Left colon (tissue), 2 donors: Measurements from ENCODE around the gene SRRM2. TPM values are rescaled to one million over a fixed set of nuclear protein-coding genes. Genes with fewer than 3 reads are reported as not detected.

Source experiments
- ATAC-seq: fragments of 200-7000 bp; cut with Tn5 transposase; one replicate; pipeline ENCODE4 v1.9.1; 2020; ENCODE audit warnings: mild to moderate bottlenecking, moderate library complexity
- DNase-seq, 2 donors: peaks; one replicate each; pipeline ENCODE4 v3.0.0-alpha.2; 2020
- intact Hi-C, 2 donors: fragments of 100-400 bp; cut with DNase I in 1 of 2; cut with micrococcal nuclease in 1 of 2; formaldehyde crosslinking; loops; one replicate each; pipeline versions ENCODE4 v1.11.2 to v1.14.0; 2022; cut with DNase I, micrococcal nuclease
- total RNA-seq, 2 donors: library from RNA; stranded (reverse); fragmentation: NEBNext Ultra II Directional; extraction: Animal tissue kit (Norgen Biotek cat#: 25700); gene quantifications; one replicate each; pipeline ENCODE4 v1.2.1, GENCODE V29; 2021
- donor health status: DM: no; HTN: no; CAD: no.
- donor health status: DM: yes; HTN: yes; CAD: no.

Gene SRRM2
- total RNA-seq, 2 donors from 2014 or later = 476 to 593 TPM

DNA sequence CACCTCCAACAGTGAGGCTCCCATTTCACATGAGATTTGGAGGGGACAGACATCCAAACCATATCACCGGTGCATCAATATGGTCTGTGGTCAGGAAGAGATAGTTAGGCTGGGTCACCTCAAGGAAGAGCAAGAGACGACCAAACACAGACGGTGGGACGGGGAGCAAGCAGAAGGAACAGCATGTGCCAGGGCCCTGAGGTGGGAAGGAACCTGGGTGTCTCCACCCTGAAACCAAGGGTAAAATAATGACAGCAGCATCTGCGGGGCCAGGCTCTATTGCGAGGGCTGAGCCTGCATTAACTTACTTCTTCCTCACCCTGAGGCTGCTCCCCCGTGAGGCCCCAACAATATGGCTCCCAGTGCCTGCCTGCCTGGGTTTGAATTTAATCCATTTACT lies 55.7 kb downstream of the SRRM2 start:
- DNase-seq (no peak), ATAC-seq (no peak)
- intact Hi-C loops = no loop called here

DNA sequence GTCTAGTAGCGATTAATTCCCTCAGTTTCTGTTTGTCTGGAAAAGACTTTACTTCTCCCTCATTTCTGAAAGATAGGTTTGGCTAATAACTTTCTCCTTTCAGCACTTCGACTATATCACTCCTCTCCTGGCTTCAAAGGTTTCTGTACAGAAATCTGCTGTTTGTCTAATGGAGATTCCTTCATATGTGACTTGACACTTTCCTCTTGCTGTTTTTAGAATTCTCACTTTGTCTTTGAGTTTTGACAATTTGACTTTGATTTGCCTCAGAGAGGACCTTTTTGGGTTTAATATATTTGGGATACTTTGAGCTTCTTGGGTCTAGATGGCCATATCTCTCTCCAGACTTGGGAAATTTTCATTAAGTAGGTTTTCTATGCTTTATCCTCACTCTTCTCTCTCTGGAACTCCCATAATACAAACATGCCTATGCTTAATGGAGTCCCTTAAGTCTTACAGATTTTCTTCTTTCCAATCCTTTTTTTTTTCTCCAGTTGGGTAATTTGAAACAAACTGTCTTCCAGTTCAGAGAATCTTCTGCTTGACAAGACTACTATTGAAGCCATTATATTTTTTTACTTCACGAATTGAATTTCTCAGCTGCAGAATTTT lies 56.8 kb downstream of the SRRM2 start:
- DNase-seq = no peak
- ATAC-seq = no peak
- intact Hi-C loops = no loop called here

GRCh38 chr16:2810651-2811050 lies 58.2 kb downstream of the SRRM2 start:
- intact Hi-C loops = no loop called here
- ATAC-seq (no peak), DNase-seq (peak in 1 of 2 donors; percentile 10)

DNA sequence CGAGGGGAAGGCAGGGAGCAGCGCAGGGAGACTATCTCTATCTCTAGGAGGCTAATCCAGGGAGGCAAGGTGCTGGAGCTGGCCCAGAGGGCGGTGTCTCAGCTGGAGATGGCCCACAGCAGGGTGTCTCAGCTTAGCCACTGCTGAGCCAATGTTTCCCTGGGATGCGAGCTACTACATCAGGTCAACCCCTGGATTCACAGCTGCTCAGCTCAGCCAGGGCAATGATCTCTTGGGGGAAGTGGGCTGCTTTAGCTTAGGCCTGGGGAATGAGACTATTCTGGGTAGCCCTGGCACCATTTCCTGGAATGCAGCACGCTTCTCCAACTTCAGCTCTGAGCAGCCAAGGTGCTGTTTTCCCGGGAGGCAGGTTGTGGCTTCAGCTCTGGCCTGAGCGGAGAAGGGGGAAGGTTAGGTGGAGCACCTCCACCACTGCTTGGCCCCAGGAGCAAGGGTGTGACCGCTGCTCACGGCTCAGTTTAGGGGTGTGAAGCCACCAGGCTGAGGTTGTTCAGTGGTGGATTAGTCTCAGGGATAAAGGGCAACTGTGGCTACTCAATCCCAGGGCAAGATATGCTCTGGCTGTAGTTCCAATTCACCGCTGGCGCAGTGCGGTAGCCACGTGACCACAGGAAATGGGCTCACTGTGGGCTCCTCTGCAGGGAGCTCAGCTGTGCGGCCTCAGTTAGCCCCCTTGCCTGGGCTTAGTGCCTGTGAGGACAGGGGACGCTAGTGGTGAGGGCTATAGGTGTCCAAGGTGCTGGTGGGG lies 59.4 kb downstream of the SRRM2 start:
- intact Hi-C loops = no loop called here
- peak in 1 of 2 donors; percentile 13 for DNase-seq
- ATAC-seq = peak; percentile 64

DNA sequence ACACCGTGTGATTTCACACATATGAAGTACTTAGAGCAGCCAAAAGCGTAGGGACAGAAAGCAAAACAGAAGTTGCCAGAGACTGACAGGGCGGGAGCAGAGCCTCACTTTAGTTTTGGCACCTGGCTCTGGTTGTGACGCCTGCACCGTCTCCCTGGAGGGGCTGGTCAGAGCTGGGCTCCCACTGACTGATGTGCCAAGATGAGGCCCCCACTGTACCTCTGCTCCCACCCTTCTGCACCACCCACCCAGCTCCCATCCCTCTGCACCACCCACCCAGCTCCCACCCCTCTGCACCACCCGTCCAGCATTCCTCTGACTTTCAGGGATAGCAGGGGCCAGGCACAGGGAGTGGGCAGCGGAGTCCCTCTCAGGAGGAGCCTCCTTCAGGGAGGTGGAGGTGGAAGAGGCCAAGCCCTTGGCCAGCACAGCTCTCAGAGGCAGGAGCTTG lies 61.4 kb downstream of the SRRM2 start:
- intact Hi-C loops = no loop called here
- DNase-seq (no peak), ATAC-seq (no peak)

GRCh38 chr16:2814551-2815298 lies 62.3 kb downstream of the SRRM2 start:
- intact Hi-C loops = no loop called here
- no peak for ATAC-seq
- DNase-seq = peak in 1 of 2 donors; percentile 11

- DNase-seq (no peak), ATAC-seq (no peak)
- intact Hi-C loops = no loop called here
Measured at GRCh38 chr16:2815299-2815771, 62.9 kb downstream of the SRRM2 start.

DNA sequence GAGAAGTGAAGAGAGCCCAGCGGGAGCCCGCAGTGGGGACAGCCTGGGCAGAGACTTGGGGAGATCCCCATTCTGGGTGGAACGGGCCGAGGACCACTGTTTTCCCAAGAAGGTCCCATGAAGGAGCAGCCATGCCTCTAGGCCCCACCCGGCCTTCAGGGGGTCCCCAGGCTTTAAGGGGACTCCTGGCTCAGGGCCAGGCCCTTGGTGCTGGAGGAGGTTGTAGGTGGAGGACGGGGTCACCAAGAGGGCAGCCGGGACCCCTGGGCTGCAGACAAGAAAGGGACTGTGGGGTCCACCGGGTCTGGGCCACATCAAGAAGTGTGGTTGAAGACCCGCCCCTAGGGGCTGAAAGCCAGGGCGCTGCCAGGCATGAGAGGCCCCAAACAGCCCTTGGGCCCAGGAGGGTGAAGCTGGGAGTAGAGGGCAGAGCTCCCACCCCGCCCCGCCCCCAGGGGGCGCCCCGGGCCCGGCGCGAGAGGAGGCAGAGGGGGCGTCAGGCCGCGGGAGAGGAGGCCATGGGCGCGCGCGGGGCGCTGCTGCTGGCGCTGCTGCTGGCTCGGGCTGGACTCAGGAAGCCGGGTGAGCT lies 64.4 kb downstream of the SRRM2 start, which contains the start of gene PRSS21:
TSS of gene PRSS21 (plus strand) at position 487 of the 589 bp plus-strand sequence. CDS start at position 519, 32 bp downstream.
- intact Hi-C loops = no loop called here
- DNase-seq (no peak), ATAC-seq (peak; percentile 45)

DNA sequence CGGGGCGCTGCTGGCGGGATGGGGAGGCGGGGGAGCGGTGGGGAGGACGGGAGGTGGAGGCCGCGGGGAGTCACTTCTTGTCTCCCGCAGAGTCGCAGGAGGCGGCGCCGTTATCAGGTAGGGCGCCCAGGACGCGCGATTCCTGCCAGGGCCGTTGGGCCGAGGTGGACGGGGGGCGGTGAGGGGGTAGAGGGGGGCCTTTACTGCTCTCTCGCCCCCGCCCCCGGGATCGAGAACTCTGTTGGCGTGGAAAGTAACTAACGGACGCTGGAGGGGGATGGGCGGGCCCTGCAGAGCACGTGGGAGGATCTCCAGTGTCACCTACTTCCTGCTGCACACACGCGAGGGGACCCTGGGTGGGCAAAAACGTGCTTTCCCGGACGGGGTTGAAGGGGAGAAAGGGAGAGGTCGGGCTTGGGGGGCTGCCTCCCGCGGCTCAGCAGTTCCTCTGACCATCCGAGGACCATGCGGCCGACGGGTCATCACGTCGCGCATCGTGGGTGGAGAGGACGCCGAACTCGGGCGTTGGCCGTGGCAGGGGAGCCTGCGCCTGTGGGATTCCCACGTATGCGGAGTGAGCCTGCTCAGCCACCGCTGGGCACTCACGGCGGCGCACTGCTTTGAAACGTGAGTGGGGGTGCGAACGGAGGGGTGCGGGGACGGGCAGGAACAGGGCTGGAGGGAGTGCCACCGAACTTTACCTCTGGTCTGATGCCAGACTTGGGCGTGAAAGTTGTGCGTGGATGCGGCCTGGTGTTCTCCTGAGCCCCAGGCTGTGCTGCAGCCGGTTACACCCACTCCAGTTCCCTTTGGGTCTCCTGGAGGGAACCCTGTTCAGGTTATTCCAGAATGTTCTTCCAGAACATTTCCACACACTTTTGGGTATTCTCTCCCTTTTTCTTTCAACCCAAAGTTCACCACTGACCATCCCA lies 65.2 kb downstream of the SRRM2 start:
- intact Hi-C loops = no loop called here
- DNase-seq = peak in 1 of 2 donors; percentile 9

GRCh38 chr16:2818272-2818876 lies 65.9 kb downstream of the SRRM2 start:
- ATAC-seq = no peak
- peak in 1 of 2 donors; percentile 1 for DNase-seq
- intact Hi-C loops = no loop called here

More for the DNA sequence above, 65.2 kb downstream of the SRRM2 start:
- peak; percentile 37 for ATAC-seq

DNA sequence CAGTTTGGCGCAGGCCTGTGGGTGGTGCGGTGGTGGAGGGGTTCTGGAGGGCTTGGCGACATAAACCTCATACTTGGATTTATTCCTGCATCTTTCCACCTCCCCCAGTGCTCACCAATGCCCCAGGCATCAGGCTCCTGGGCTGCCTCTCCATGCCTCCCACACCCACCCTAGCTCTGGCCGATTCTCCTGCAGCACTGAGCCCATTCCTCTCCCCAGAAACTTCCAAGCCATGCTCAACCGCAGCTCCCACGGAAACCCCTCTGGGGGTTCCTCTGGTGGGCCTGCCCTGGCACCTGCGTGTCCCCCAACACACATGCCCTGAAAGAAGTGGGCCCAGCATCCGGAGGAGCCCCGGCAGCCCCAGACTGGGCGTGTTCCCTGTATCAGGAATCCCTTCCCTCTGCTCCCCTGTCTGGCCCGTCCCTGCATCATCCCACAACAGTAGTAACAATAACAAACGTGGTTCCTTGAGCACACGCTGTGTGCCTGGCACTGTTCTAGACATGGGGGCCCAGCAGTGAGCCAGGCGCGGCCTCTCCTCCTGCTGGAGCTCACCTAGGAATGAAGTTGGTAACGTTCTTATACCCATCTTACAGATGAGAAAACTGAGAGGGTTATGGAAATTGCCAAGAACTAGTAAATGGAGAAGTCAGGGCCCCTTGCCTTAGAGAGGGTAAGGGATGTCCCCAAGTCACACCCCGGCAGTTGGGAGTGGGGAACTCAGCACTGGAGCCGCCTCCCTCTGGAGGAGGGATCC lies 66.9 kb downstream of the SRRM2 start:
- DNase-seq (no peak), ATAC-seq (no peak)
- intact Hi-C loops = no loop called here

- DNase-seq = no peak
- intact Hi-C loops = no loop called here
- ATAC-seq = no peak
Measured at GRCh38 chr16:2819939-2820835, 67.7 kb downstream of the SRRM2 start.
